PC-3 (cell line): ENCODE data around the gene NDUFB6. TPM values are rescaled to one million over a fixed set of nuclear protein-coding genes. Genes with fewer than 3 reads are reported as not detected.
A peak's percentile ranks its signal among the peaks of the same experiment; 100 is the strongest.

Experiments
- ATAC-seq: fragments of 200-7000 bp; cut with Tn5 transposase; 2 replicates; pipeline ENCODE4 v1.9.1; 2020; ENCODE audit warnings: mild to moderate bottlenecking, moderate library complexity
- BruUV-seq: library from RNA; stranded (reverse); fragments of 400-500 nt; replicated peaks from 2 replicates; lab custom pipeline; 2021; lab: Mats Ljungman, UMichigan
- CTCF ChIA-PET: fragments of 300-600 bp; sonication (Branson Sonifier 250); formaldehyde crosslinking; loops from one replicate; lab custom pipeline; 2022; ENCODE audit warnings: antibody characterized with exemption; lab: Charles Lee
- POLR2A ChIA-PET: fragments of 300-600 bp; sonication (Branson Sonifier 250); formaldehyde crosslinking; loops from one replicate; lab custom pipeline; 2022; ENCODE audit warnings: antibody characterized with exemption; ENCODE audit not compliant: unreplicated experiment; lab: Charles Lee
- DNase-seq: peaks from one replicate; pipeline ENCODE4 v3.0.0-alpha.2; 2015
- H2AFZ ChIP-seq: fragments of 300-600 bp; sonication (generic); 2 replicates; pipeline ENCODE4 v1.6.0; 2016; ENCODE audit warnings: antibody characterized with exemption, low read length
- H3F3A ChIP-seq: fragments of 300-600 bp; sonication (generic); one replicate; pipeline ENCODE4 v1.6.0; 2017; ENCODE audit warnings: antibody characterized with exemption, low read length, control low read depth, mild to moderate bottlenecking; ENCODE audit not compliant: unreplicated experiment
- H3K27ac ChIP-seq: fragments of 300-600 bp; sonication (generic); 2 replicates; pipeline ENCODE4 v1.5.1; 2016; ENCODE audit warnings: mild to moderate bottlenecking, low read length
- H3K27me3 ChIP-seq: fragments of 300-600 bp; sonication (generic); 2 replicates; pipeline ENCODE4 v1.6.1; 2016; ENCODE audit warnings: low read length, mixed read lengths
- H3K36me3 ChIP-seq: fragments of 300-600 bp; sonication (generic); 2 replicates; pipeline ENCODE4 v1.6.1; 2016; ENCODE audit warnings: low read depth, mixed run types, low read length, mixed read lengths
- H3K4me1 ChIP-seq: fragments of 300-600 bp; sonication (generic); 2 replicates; pipeline ENCODE4 v1.5.1; 2016; ENCODE audit warnings: low read length; ENCODE audit not compliant: insufficient read depth
- H3K4me2 ChIP-seq: fragments of 300-600 bp; sonication (generic); 2 replicates; pipeline ENCODE4 v1.6.0; 2016; ENCODE audit warnings: low read length
- H3K4me3 ChIP-seq: fragments of 300-600 bp; sonication (generic); 2 replicates; pipeline ENCODE4 v1.5.1; 2016; ENCODE audit warnings: mild to moderate bottlenecking, low read length, mixed read lengths
- H3K79me2 ChIP-seq: fragments of 300-600 bp; sonication (generic); 2 replicates; pipeline ENCODE4 v1.6.1; 2017; ENCODE audit warnings: low read length, mixed read lengths
- H3K9ac ChIP-seq: fragments of 300-600 bp; sonication (generic); 2 replicates; pipeline ENCODE4 v1.6.0; 2016; ENCODE audit warnings: mild to moderate bottlenecking, low read length
- H3K9me2 ChIP-seq: fragments of 300-600 bp; sonication (generic); replicated peaks from 2 replicates; pipeline ENCODE4 v1.6.1; 2016; ENCODE audit warnings: mixed run types, low read length, mixed read lengths
- H3K9me3 ChIP-seq: fragments of 300-600 bp; sonication (generic); 2 replicates; pipeline ENCODE4 v1.6.1; 2016; ENCODE audit warnings: low read length, mixed read lengths
- H4K20me1 ChIP-seq: fragments of 300-600 bp; sonication (generic); 2 replicates; pipeline ENCODE4 v1.6.1; 2016; ENCODE audit warnings: low read length, mixed read lengths
- EZH2 ChIP-seq: fragments of 300-600 bp; sonication (generic); IDR thresholded peaks from one replicate; pipeline ENCODE4 v1.6.1; 2017; ENCODE audit warnings: antibody characterized with exemption, mild to moderate bottlenecking, low read length; ENCODE audit not compliant: unreplicated experiment
- EZH2phosphoT487 ChIP-seq: fragments of 300-600 bp; sonication (generic); IDR thresholded peaks from 2 replicates; pipeline ENCODE4 v1.6.1; 2018; ENCODE audit warnings: mild to moderate bottlenecking, antibody characterized with exemption, low read length, borderline replicate concordance
- intact Hi-C: fragments of 100-400 bp; cut with micrococcal nuclease; formaldehyde crosslinking; loops from 2 replicates; pipeline ENCODE4 v1.9.0; 2023
- total RNA-seq: library from RNA; depleted of rRNA; stranded (reverse); fragments of >200 nt; gene quantifications from 2 replicates; pipeline ENCODE4 v1.2.3, GENCODE V29; 2014
- TF ChIP-seq, protein P1 (sequence below): fragments of 300-600 bp; sonication (generic); conservative IDR thresholded peaks from 2 replicates; pipeline ENCODE4 v1.5.1; 2017; ENCODE audit warnings: antibody characterized with exemption, low read depth, mild to moderate bottlenecking, low read length

NDUFB6 gene
- total RNA-seq, 1 experiment from 2014 or later = 86.4 TPM

- H3K4me3 ChIP-seq = peak within 1 kb of the TSS; percentile 89
- no peaks in the 10 kb centered on the region for H3K36me3 ChIP-seq
- ChIA-PET CTCF (no interaction called here), POLR2A (no interaction called here)
- peaks cover 7% of the 10 kb centered on the region; the same call in 1 of the 2 replicates for H4K20me1 ChIP-seq
- peak within 1 kb of the TSS; percentile 96 for H3K4me2 ChIP-seq
- peak within 1 kb of the TSS; percentile 76 for H3K27ac ChIP-seq
- DNase-seq = peak; percentile 81
- TF ChIP-seq, protein P1, sequence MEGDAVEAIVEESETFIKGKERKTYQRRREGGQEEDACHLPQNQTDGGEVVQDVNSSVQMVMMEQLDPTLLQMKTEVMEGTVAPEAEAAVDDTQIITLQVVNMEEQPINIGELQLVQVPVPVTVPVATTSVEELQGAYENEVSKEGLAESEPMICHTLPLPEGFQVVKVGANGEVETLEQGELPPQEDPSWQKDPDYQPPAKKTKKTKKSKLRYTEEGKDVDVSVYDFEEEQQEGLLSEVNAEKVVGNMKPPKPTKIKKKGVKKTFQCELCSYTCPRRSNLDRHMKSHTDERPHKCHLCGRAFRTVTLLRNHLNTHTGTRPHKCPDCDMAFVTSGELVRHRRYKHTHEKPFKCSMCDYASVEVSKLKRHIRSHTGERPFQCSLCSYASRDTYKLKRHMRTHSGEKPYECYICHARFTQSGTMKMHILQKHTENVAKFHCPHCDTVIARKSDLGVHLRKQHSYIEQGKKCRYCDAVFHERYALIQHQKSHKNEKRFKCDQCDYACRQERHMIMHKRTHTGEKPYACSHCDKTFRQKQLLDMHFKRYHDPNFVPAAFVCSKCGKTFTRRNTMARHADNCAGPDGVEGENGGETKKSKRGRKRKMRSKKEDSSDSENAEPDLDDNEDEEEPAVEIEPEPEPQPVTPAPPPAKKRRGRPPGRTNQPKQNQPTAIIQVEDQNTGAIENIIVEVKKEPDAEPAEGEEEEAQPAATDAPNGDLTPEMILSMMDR = no peak
- TF ChIP-seq EZH2 (no peak), EZH2phosphoT487 (no peak)
- intact Hi-C loops = loop anchor here (1.0 kb wide), 1 partner anchor 168 kb away; the partner anchor contains the start of gene ACO1
- H3K9me2 ChIP-seq = no peaks in the 10 kb centered on the region
- H3K9ac ChIP-seq = peak within 1 kb of the TSS; percentile 93
- H3K79me2 ChIP-seq = peaks cover 47% of the 10 kb centered on the region
- BruUV-seq = TSS peak; percentile 70
- ATAC-seq = peak; percentile 78
- no peaks in the 10 kb centered on the region for H3F3A ChIP-seq
- H3K4me1 ChIP-seq = 0 out of 2 replicates have a peak, but pooled peaks cover 9% of the 10 kb centered on the region
- no peaks in the 10 kb centered on the region for H3K27me3 ChIP-seq
- peak within 1 kb of the TSS; percentile 77 for H2AFZ ChIP-seq
- no peaks in the 10 kb centered on the region for H3K9me3 ChIP-seq
Measured at GRCh38 chr9:32552172-32552872, 20.6 kb downstream of the NDUFB6 start, which contains the start of the genes SMIM27 and TOPORS. Gene SMIM27 (plus strand): TSS chr9:32552327. CDS start chr9:32552435, 108 bp downstream. Gene TOPORS (minus strand): TSS chr9:32552586. CDS start chr9:32552436, 150 bp downstream.

DNA sequence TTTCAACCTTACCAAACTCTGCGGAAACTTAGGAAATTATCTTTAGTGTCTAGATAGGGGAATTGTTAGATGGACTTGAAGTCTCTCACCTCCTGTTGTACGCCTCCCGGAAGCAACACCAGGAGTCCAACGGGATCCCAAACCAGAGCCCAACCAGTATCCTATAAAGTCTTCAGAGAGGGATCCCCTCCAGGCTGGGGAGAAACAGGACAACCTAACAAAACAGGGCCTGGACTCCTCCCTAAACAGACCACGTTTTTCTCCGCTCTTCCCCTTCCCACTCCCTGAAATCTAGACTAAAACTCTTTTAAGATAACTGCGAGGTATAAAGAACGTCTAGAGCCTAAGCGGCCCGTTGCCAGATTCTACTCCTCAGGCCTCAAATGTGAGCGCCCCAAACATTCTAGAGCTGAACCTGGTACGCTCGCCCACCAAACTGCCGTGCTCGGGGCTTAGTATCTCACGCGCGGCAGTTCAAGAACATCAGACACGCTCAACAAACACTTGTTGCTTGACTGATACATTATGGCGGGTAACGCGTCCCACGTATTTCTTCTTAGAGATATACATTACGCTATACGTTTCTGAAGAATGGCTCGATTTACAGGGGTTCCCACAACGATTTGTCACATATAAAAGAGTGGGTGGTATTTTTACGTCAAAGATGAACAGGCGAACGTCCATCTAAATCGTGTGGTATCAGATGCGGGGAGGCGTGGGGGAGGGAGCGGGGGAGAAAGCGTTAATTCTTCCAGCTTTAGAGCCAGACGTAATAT is 21.5 kb downstream of the NDUFB6 start:
- Histone ChIP-seq H3K4me1 (0 out of 2 replicates have a peak, but pooled peaks cover 9% of the 10 kb centered on the region), H2AFZ (peak overlapping the region; percentile 77), H3K9me3 (no peaks in the 10 kb centered on the region), H3K9me2 (no peaks in the 10 kb centered on the region), H3K79me2 (peaks cover 56% of the 10 kb centered on the region), H3K4me3 (peak overlapping the region; percentile 89), H3K4me2 (peak overlapping the region; percentile 96), H3K27ac (peak overlapping the region; percentile 76), H3K27me3 (no peaks in the 10 kb centered on the region), H3K36me3 (no peaks in the 10 kb centered on the region), H3K9ac (peak overlapping the region; percentile 93), H3F3A (no peaks in the 10 kb centered on the region), H4K20me1 (peaks cover 7% of the 10 kb centered on the region; the same call in 1 of the 2 replicates)
- TF ChIP-seq EZH2phosphoT487 = no peak
- no peak for TF ChIP-seq EZH2
- TF ChIP-seq, protein P1 = no peak
- BruUV-seq = TSS peak; percentile 31
- DNase-seq (peak; percentile 43), ATAC-seq (peak; percentile 25)
- intact Hi-C loops = loop anchor here (1.0 kb wide), 1 partner anchor 167 kb away; the partner anchor contains the start of gene ACO1
- ChIA-PET CTCF (interaction anchor here (0.6 to 1.5 kb wide), 2 partner anchors 21 to 26 kb away, joined by 4 to 5 read pairs; partner anchors contain the start of gene RIGI), POLR2A (interaction anchor here (0.6 kb wide), 1 partner anchor 15 kb away, joined by 4 read pairs; no protein-coding TSS in a partner anchor)
